HEK293T (cell line): ENCODE data around the gene FSD2.

Source experiments
- CTCF ChIA-PET: fragments of 350-600 bp; formaldehyde crosslinking; extraction: SDS; loops from one replicate; lab custom pipeline; 2021; ENCODE audit warnings: antibody characterized with exemption, inconsistent platforms; lab: Yijun Ruan, JAX
- POLR2A ChIA-PET: fragments of 350-600 bp; formaldehyde crosslinking; extraction: SDS; loops from one replicate; lab custom pipeline; 2020; ENCODE audit warnings: antibody characterized with exemption, inconsistent platforms; lab: Yijun Ruan, JAX
- DNase-seq: peaks from one replicate; pipeline ENCODE4 v3.0.0; 2012; ENCODE audit warnings: mixed read lengths; ENCODE audit errors: extremely low spot score
- ARNT ChIP-seq: fragments of 450-650 bp; IDR thresholded peaks from 2 replicates; pipeline ENCODE4 v1.6.1; 2017; ENCODE audit warnings: mild to moderate bottlenecking
- BHLHE40 ChIP-seq: fragments of 450-650 bp; IDR thresholded peaks from 2 replicates; pipeline ENCODE4 v1.6.1; 2016; ENCODE audit warnings: mild to moderate bottlenecking, moderate library complexity, borderline replicate concordance
- CTBP1 ChIP-seq: fragments of 450-650 bp; IDR thresholded peaks from 2 replicates; pipeline ENCODE4 v1.6.1; 2016; ENCODE audit warnings: borderline replicate concordance
- ELF4 ChIP-seq: fragments of 450-650 bp; IDR thresholded peaks from 2 replicates; pipeline ENCODE4 v1.6.1; 2017; ENCODE audit warnings: antibody characterized with exemption
- FOXA1 ChIP-seq: fragments of 450-650 bp; IDR thresholded peaks from 2 replicates; pipeline ENCODE4 v1.6.1; 2016; ENCODE audit warnings: mild to moderate bottlenecking
- FOXK2 ChIP-seq: fragments of 450-650 bp; IDR thresholded peaks from 2 replicates; pipeline ENCODE4 v1.6.1; 2016; ENCODE audit warnings: mild to moderate bottlenecking
- FOXM1 ChIP-seq: fragments of 450-650 bp; IDR thresholded peaks from 2 replicates; pipeline ENCODE4 v1.6.1; 2017; ENCODE audit warnings: mild to moderate bottlenecking, borderline replicate concordance
- HDGF ChIP-seq: fragments of 450-650 bp; IDR thresholded peaks from 2 replicates; pipeline ENCODE4 v1.6.1; 2017; ENCODE audit warnings: antibody characterized with exemption, borderline replicate concordance
- L3MBTL2 ChIP-seq: fragments of 450-650 bp; conservative IDR thresholded peaks from 2 replicates; pipeline ENCODE4 v1.6.1; 2016; ENCODE audit warnings: mild to moderate bottlenecking
- LEF1 ChIP-seq: fragments of 450-650 bp; IDR thresholded peaks from 2 replicates; pipeline ENCODE4 v1.6.1; 2017; ENCODE audit warnings: mild to moderate bottlenecking, borderline replicate concordance
- NFRKB ChIP-seq: fragments of 450-650 bp; IDR thresholded peaks from 2 replicates; pipeline ENCODE4 v1.6.1; 2016; ENCODE audit warnings: mild to moderate bottlenecking, moderate library complexity
- SP1 ChIP-seq: fragments of 450-650 bp; IDR thresholded peaks from 2 replicates; pipeline ENCODE4 v1.6.1; 2017
- SUZ12 ChIP-seq: fragments of 450-650 bp; IDR thresholded peaks from 2 replicates; pipeline ENCODE4 v1.6.1; 2016; ENCODE audit warnings: mild to moderate bottlenecking
- TARDBP ChIP-seq: fragments of 450-650 bp; IDR thresholded peaks from 2 replicates; pipeline ENCODE4 v1.6.1; 2016
- ZNF384 ChIP-seq: fragments of 450-650 bp; IDR thresholded peaks from 2 replicates; pipeline ENCODE4 v1.6.1; 2016
- TF ChIP-seq, protein P1 (sequence below): fragments of 450-650 bp; IDR thresholded peaks from 2 replicates; pipeline ENCODE4 v1.6.1; 2016

Gene FSD2

DNA sequence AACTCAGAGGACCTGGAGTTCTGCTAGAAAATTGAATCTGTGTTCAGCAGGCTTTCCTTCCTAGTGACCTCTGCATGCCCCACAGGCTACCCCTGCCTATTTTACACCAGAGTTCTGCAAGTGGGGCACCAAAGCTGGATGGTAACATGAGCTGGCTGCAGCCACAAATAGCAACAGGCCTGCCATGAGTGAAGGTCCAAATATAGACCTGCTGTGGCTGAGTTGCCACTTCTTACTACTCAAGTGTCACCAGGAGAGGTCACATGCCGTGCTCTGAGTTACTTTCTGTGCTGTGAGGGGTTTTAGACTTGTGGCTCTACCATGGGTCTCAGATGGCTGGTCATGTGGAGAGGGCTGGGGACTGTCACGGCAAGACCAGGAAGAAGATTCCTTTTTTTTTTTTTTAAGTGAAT, at the start of gene FSD2:
Gene FSD2 (minus strand): TSS at position 76 of the 413 bp plus-strand sequence. CDS start 18,679 bp downstream, outside the sequence.
- POLR2A ChIA-PET = interaction anchor here (4.2 kb wide), 1 partner anchor 56 kb away, joined by 43 read pairs; no protein-coding TSS in a partner anchor
- CTCF ChIA-PET = no interaction called here
- peak; percentile 35 for DNase-seq
- TF ChIP-seq TARDBP (no peak), ARNT (no peak), NFRKB (no peak), FOXM1 (no peak), SP1 (no peak), ZNF384 (no peak), BHLHE40 (no peak), ELF4 (no peak), CTBP1 (no peak), LEF1 (no peak), FOXK2 (no peak), L3MBTL2 (no peak), HDGF (no peak), FOXA1 (no peak)
- TF ChIP-seq, protein P1, sequence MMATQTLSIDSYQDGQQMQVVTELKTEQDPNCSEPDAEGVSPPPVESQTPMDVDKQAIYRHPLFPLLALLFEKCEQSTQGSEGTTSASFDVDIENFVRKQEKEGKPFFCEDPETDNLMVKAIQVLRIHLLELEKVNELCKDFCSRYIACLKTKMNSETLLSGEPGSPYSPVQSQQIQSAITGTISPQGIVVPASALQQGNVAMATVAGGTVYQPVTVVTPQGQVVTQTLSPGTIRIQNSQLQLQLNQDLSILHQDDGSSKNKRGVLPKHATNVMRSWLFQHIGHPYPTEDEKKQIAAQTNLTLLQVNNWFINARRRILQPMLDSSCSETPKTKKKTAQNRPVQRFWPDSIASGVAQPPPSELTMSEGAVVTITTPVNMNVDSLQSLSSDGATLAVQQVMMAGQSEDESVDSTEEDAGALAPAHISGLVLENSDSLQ = no peak

GRCh38 chr15:82854554-82854953, 48.7 kb upstream of the FSD2 start:
- POLR2A ChIA-PET = no interaction called here
- no peak for DNase-seq
- CTCF ChIA-PET = no interaction called here
- no peak for TF ChIP-seq TARDBP

- DNase-seq = no peak
- POLR2A ChIA-PET = no interaction called here
- TF ChIP-seq FOXA1 (no peak), NFRKB (no peak), ZNF384 (no peak), L3MBTL2 (no peak), BHLHE40 (no peak), TARDBP (no peak), HDGF (no peak), FOXK2 (no peak)
- TF ChIP-seq, protein P1 = no peak
- CTCF ChIA-PET = no interaction called here
Observed at GRCh38 chr15:82852941-82853561, 47.2 kb upstream of the FSD2 start.

DNA sequence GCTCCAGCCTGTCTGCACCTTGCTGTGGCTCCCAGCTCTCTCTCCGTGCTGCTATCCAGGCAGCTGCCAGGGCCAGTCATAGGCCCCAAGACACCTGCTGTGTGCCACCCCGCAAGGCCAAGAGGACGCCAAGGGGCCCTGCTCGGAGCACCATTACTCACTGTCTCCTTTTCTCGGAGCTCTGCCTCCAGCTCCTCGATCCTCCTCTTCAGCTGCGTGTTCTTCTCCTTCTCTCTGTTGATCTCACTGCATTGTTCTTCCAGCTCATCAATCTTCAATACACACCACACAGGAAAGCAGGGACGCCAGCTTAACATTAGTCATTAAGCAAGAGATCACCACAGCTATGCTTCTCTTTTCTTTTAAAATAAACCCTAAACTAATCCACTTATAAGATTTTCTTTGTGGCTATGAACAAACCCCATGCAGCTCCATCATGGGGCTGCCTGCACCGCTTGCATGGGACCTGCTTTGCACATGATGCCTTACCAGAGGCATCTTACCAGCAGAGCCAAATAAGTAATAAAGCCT, 46.2 kb upstream of the FSD2 start:
- ChIA-PET CTCF (no interaction called here), POLR2A (interaction anchor here (0.8 to 0.9 kb wide), 2 partner anchors 38 to 109 kb away, joined by 3 read pairs; no protein-coding TSS in a partner anchor)
- TF ChIP-seq FOXK2 (no peak), SUZ12 (no peak), TARDBP (no peak), ZNF384 (no peak), SP1 (no peak), NFRKB (no peak), BHLHE40 (no peak), FOXM1 (no peak), HDGF (no peak), CTBP1 (no peak)
- TF ChIP-seq, protein P1 = no peak
- DNase-seq = no peak

DNA sequence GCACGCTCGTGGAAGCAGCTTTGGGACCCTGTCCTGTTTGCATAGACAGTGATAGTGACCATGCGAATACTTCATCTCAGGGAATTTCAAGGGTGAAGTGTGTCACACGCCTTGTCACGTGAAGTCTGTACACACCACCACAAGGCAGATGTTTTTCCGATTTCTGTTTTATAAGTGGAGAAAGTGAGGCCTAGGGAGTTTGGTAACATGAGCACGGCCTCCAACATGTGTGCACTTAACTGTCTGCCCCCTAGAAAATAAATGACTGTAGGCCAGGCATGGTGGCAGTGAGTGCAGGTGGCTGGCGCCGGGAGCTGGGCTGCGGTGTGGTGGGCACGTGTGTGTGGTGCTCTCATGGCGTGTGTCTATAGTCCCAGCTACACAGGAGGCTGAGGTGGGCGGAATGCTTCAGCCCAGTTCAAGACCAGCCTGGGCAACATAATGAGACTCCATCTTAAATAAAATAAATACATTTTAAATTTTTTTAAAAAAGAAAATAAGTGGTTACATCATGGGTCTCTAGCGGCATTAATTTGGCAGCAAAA, 45.5 kb upstream of the FSD2 start:
- ChIA-PET CTCF (no interaction called here), POLR2A (interaction anchor here (0.8 to 0.9 kb wide), 2 partner anchors 38 to 110 kb away, joined by 3 read pairs; no protein-coding TSS in a partner anchor)
- DNase-seq = no peak
- no peak for TF ChIP-seq LEF1
- TF ChIP-seq HDGF = no peak
- no peak for TF ChIP-seq FOXK2
- no peak for TF ChIP-seq SP1
- TF ChIP-seq L3MBTL2 = no peak

GRCh38 chr15:82850731-82851130, 44.9 kb upstream of the FSD2 start:
- POLR2A ChIA-PET = no interaction called here
- no peak for DNase-seq
- CTCF ChIA-PET = interaction anchor here (1.7 kb wide), 1 partner anchor 160 kb away, joined by 6 read pairs; the partner anchor contains the start of gene C15orf40
- TF ChIP-seq SP1 (no peak), BHLHE40 (no peak), FOXM1 (no peak), NFRKB (no peak), TARDBP (no peak), FOXK2 (no peak), ARNT (no peak), ELF4 (no peak), HDGF (no peak), CTBP1 (no peak), SUZ12 (no peak), FOXA1 (no peak), L3MBTL2 (no peak), LEF1 (no peak), ZNF384 (no peak)
- TF ChIP-seq, protein P1 = no peak
